OCI-LY1 (cell line): ENCODE results near the gene AP1B1.
A peak's percentile ranks its signal among the peaks of the same experiment; 100 is the strongest.

ENCODE experiments used
- H2AFZ ChIP-seq: fragments of 200-600 bp; sonication (generic), shearing (Covaris generic); 2 replicates; pipeline ENCODE4 v1.6.0; 2014; ENCODE audit warnings: antibody characterized with exemption, mild to moderate bottlenecking, low read length
- H3F3A ChIP-seq: fragments of 200-600 bp; sonication (generic), shearing (Covaris generic); 2 replicates; pipeline ENCODE4 v1.6.0; 2014; ENCODE audit warnings: mild to moderate bottlenecking, antibody characterized with exemption, low read length, moderate library complexity; ENCODE audit not compliant: insufficient read depth
- H3K27ac ChIP-seq: fragments of 200-600 bp; sonication (generic); 2 replicates; pipeline ENCODE4 v1.5.1; 2014; ENCODE audit warnings: low read length, mixed run types, mild to moderate bottlenecking, low read depth; ENCODE audit not compliant: poor library complexity, severe bottlenecking
- H3K27me3 ChIP-seq: fragments of 200-600 bp; sonication (generic); 2 replicates; pipeline ENCODE4 v1.6.0; 2014; ENCODE audit warnings: antibody characterized with exemption, mild to moderate bottlenecking, low read length, moderate library complexity; ENCODE audit not compliant: insufficient read depth
- H3K36me3 ChIP-seq: fragments of 200-600 bp; sonication (generic); 2 replicates; pipeline ENCODE4 v1.6.1; 2014; ENCODE audit warnings: mild to moderate bottlenecking, antibody characterized with exemption, low read length, moderate library complexity, mixed read lengths; ENCODE audit not compliant: insufficient read depth
- H3K4me1 ChIP-seq: fragments of 200-600 bp; sonication (generic); 2 replicates; pipeline ENCODE4 v1.5.1; 2014; ENCODE audit warnings: mild to moderate bottlenecking, low read length, moderate library complexity; ENCODE audit not compliant: insufficient read depth, severe bottlenecking
- H3K4me2 ChIP-seq: fragments of 200-600 bp; sonication (generic), shearing (Covaris generic); 2 replicates; pipeline ENCODE4 v1.6.1; 2014; ENCODE audit warnings: low read length
- H3K4me3 ChIP-seq: fragments of 200-600 bp; sonication (generic); 2 replicates; pipeline ENCODE4 v1.5.1; 2014; ENCODE audit warnings: low read length, low read depth, mild to moderate bottlenecking, mixed read lengths; ENCODE audit not compliant: poor library complexity, severe bottlenecking
- H3K79me2 ChIP-seq: fragments of 200-600 bp; shearing (Covaris generic); 2 replicates; pipeline ENCODE4 v1.6.1; 2016; ENCODE audit warnings: mixed run types, low read length, mixed read lengths; ENCODE audit not compliant: insufficient read depth
- H3K9ac ChIP-seq: fragments of 200-600 bp; sonication (generic), shearing (Covaris generic); 2 replicates; pipeline ENCODE4 v1.6.1; 2014; ENCODE audit warnings: mild to moderate bottlenecking, low read length, mixed read lengths
- H3K9me2 ChIP-seq: fragments of 200-600 bp; sonication (generic), shearing (Covaris generic); 2 replicates; pipeline ENCODE4 v1.6.1; 2014; ENCODE audit warnings: low read depth, mild to moderate bottlenecking, low read length, mixed read lengths
- H3K9me3 ChIP-seq: fragments of 200-600 bp; shearing (Covaris generic); 2 replicates; pipeline ENCODE4 v1.6.1; 2014; ENCODE audit warnings: low read length, mixed read lengths
- H4K20me1 ChIP-seq: fragments of 200-600 bp; sonication (generic), shearing (Covaris generic); 2 replicates; pipeline ENCODE4 v1.6.0; 2016; ENCODE audit warnings: mild to moderate bottlenecking, low read length; ENCODE audit not compliant: insufficient read depth
- EZH2 ChIP-seq: fragments of 200-600 bp; sonication (generic), shearing (Covaris generic); IDR thresholded peaks from 2 replicates; pipeline ENCODE4 v1.8.0; 2017; ENCODE audit warnings: borderline replicate concordance, mixed run types, mild to moderate bottlenecking, antibody characterized with exemption, low read length, moderate library complexity, mixed read lengths
- TF ChIP-seq, protein P1 (sequence below): fragments of 200-600 bp; sonication (generic), shearing (Covaris generic); IDR thresholded peaks from 2 replicates; pipeline ENCODE4 v1.5.1; 2017; ENCODE audit warnings: mild to moderate bottlenecking, antibody characterized with exemption, low read length, moderate library complexity, mixed read lengths

Gene AP1B1

DNA sequence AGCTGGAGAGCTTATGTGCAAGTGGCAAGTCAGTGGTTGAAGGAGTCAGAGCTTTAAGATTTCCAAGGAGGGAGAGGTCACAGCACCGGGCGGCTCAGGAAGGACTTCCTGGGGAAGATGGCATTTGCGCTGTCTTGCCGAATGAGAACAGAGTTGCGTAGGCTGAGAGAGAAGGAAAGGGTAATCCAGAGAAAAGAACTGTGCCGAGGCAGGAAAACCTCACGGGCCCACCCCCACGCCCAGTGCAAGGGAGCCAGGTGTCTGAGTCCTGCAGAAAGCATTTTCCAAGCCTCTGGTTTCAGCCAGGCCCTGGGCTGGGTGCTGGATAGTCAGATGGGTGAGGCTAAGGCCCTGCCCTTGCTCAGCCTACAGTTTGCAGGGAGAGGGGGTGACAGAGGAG lies 3.2 kb upstream of the AP1B1 start:
- TF ChIP-seq, protein P1, sequence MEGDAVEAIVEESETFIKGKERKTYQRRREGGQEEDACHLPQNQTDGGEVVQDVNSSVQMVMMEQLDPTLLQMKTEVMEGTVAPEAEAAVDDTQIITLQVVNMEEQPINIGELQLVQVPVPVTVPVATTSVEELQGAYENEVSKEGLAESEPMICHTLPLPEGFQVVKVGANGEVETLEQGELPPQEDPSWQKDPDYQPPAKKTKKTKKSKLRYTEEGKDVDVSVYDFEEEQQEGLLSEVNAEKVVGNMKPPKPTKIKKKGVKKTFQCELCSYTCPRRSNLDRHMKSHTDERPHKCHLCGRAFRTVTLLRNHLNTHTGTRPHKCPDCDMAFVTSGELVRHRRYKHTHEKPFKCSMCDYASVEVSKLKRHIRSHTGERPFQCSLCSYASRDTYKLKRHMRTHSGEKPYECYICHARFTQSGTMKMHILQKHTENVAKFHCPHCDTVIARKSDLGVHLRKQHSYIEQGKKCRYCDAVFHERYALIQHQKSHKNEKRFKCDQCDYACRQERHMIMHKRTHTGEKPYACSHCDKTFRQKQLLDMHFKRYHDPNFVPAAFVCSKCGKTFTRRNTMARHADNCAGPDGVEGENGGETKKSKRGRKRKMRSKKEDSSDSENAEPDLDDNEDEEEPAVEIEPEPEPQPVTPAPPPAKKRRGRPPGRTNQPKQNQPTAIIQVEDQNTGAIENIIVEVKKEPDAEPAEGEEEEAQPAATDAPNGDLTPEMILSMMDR = no peak
- no peak for TF ChIP-seq EZH2
- Histone ChIP-seq H3K27ac (no peak overlapping the region), H3F3A (peaks cover 1% of the 10 kb centered on the region; the same call in 1 of the 2 replicates), H3K27me3 (no peaks in the 10 kb centered on the region), H3K79me2 (peaks cover 9% of the 10 kb centered on the region; the same call in 1 of the 2 replicates), H3K4me2 (no peak overlapping the region), H3K9me2 (no peaks in the 10 kb centered on the region), H4K20me1 (no peaks in the 10 kb centered on the region), H3K4me1 (peaks cover 19% of the 10 kb centered on the region), H3K4me3 (no peak overlapping the region), H3K9me3 (no peaks in the 10 kb centered on the region), H3K36me3 (no peaks in the 10 kb centered on the region), H2AFZ (no peak overlapping the region), H3K9ac (no peak overlapping the region)

DNA sequence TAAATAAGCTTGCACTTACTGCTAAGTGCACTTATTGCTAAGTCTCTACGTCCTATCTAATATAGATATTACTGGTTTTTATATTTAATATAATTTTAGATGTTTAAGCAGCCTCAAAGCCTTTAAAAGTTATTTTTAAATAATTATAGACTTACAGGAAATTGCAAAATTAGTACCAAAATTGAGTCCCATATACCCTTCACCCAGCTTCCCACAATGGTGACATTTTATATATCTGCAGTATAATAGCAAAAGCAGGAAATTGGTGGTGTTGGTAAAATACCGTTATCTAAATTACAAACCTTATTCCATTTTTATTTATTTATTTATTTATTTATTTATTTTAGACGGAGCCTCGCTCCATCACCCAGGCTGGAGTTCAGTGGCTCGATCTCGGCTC lies 1.9 kb upstream of the AP1B1 start:
- peaks cover 2% of the 10 kb centered on the region; the same call in 1 of the 2 replicates for H3K36me3 ChIP-seq
- peaks cover 32% of the 10 kb centered on the region for H3K4me1 ChIP-seq
- H3F3A ChIP-seq = peaks cover 8% of the 10 kb centered on the region; the same call in 1 of the 2 replicates

DNA sequence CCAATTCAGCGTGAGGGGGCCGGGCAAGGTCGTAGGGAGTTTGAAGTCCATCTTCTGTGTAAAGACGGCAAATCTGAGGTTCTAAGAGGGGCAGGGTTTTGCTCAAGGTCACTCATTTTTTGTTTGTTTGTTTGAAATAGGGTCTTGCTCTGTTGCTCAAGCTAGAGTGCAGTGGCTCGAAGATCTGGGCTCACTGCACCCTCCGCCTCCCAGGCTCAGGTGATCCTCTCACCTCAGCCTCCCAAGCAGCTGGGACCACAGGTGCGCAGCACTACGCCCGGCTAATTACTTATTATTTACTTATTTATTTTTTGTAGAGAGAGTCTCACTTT lies 355 bp upstream of the AP1B1 start:
- Histone ChIP-seq H3K9me2 (no peaks in the 10 kb centered on the region), H2AFZ (peak overlapping the region; percentile 39; the same call in 1 of the 2 replicates), H3K27ac (no peak overlapping the region), H3K4me3 (peak overlapping the region; percentile 85), H3K4me2 (peak overlapping the region; percentile 79), H3F3A (peaks cover 8% of the 10 kb centered on the region; the same call in 1 of the 2 replicates), H3K79me2 (peaks cover 26% of the 10 kb centered on the region), H3K9me3 (no peaks in the 10 kb centered on the region), H3K27me3 (no peaks in the 10 kb centered on the region), H3K4me1 (peaks cover 45% of the 10 kb centered on the region), H4K20me1 (no peaks in the 10 kb centered on the region), H3K36me3 (peaks cover 17% of the 10 kb centered on the region; the same call in 1 of the 2 replicates), H3K9ac (peak overlapping the region; percentile 87)
- TF ChIP-seq EZH2 = no peak
- TF ChIP-seq, protein P1 = no peak

More for the DNA sequence above, 1.9 kb upstream of the AP1B1 start:
- Histone ChIP-seq H2AFZ (no peak overlapping the region), H3K27me3 (no peaks in the 10 kb centered on the region), H3K9me3 (no peaks in the 10 kb centered on the region), H3K27ac (no peak overlapping the region), H3K9ac (no peak overlapping the region), H3K4me2 (no peak overlapping the region), H3K4me3 (no peak overlapping the region), H3K79me2 (peaks cover 13% of the 10 kb centered on the region), H4K20me1 (no peaks in the 10 kb centered on the region), H3K9me2 (no peaks in the 10 kb centered on the region)
- TF ChIP-seq, protein P1 = no peak
- no peak for TF ChIP-seq EZH2
